GM21786 (cell line): ENCODE measurements around the gene TIMP2.
"Not testable (repeated sequence)": the region's sequence is repeated elsewhere in the genome, so short reads cannot be mapped to it uniquely, and the experiment has no call there.

Source experiments
- ATAC-seq: cut with Tn5 transposase; IDR thresholded peaks from one replicate; pipeline ENCODE4 v1.9.1; 2021; ENCODE audit not compliant: unreplicated experiment

TIMP2 gene

DNA sequence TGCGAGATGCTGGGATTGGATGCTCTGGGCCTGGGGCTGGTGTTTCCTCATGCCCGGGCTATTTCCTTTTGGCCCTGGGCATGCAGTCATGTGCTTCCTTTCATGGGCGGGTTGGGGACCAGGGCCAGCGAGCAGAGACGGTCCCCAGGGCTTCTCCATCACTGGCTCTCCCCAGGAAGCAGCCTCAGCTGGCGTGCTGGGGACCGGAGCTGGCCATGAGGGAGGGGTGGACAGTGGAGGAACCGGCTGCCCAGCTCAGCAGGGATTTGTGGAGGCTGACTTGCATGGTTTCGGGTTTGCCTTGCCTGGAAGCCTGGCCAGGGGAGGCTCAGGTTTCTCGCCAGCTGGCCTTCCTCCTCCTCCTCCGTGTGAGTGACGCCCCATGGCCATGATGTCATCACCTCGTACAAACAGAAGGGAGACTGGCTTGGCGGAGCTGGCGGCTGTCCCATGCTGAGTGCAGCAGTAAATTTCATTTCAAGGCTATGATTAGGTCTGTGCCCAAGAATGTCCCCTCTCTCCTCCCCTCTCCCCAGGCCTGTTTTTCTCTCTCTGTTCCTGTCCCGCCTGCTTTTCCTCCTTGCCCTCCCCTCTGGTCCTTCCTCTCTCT is 8.9 kb upstream of the TIMP2 start:
- ATAC-seq, result no peak

- ATAC-seq, result no peak
Measured at GRCh38 chr17:78933025-78933958, 8.1 kb upstream of the TIMP2 start.

DNA sequence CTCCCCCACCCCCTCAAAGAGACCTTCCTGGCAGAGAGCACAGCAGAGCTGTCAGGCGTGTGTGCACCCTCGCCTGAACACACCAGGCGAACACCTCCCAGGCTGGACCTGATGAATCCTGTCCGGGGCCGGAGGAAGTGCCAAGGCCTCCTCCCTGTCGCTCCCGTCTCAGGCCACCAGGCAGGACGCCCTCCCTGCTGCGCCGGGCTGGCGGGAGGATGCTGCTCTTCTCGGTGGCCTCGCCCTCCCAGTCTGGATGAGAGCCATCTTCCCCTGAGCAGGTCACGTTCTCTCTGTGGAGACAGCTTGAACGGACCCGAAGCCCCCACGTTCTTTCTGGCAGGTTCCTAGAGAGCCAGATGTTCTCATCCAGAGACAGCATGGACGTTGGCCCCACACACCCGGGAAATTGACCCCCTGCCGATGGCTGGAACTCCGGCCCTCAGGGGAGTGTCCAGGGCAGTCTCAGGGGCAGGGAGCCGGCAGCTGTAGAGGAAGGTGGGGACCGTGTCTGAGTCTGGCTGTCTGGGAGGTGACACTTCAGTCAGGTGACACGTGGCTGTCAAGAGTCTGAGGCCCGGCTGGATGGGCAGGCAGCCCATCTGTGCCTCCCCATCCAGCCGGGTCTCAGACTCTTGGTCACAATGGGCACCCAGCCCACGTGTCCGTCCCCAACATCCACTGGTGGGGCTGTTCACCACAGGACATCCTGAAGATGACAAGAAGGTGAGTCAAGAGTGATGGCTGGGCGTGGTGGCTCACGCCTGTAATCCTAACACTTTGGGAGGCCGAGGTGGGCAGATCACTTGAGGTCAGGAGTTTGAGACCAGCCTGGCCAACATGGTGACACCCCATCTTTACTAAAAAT is 5.0 kb upstream of the TIMP2 start:
- ATAC-seq, result no peak

DNA sequence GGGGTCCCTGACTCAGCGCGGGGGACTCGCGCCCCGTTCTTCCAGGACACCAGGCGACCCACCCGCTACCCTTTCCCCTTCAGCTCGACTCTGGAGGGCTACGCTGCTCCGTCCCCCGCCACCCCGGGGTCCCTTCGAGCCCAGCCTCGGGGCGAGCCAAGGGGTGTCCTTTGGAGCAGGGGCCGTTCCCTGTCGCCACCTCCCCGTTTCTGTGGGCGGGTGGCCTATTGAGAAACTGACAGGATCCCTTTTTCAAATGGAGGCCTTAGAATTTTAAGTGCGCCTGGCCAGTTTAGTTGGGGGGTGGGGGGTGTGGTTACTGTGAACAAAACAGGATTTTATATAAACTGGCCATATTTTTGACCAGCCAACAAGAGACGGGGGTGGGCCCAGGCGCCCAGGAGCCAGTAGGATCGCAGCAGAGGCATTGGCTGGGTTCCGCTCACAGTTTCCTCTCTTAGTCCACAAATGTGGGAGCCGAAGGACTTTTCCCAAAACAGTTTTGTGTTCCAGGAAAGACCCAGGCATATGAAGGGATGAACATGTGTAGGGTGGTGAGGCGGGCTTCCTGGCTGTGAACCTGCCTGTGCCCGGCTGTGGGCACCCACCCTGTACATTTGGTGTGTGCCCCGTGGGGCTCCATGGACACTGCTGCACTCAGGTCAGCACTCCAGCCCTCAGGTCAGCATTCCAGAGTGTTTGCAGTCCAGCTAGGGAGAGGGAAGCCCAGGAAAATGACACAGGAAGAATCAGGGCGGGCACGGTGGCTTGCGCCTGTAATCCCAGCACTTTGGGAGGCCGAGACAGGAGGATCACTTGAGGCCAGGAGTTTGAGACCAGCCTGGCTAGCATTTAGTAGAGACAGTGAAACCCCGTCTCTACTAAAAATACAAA is 722 bp upstream of the TIMP2 start:
- ATAC-seq, result no peak

DNA sequence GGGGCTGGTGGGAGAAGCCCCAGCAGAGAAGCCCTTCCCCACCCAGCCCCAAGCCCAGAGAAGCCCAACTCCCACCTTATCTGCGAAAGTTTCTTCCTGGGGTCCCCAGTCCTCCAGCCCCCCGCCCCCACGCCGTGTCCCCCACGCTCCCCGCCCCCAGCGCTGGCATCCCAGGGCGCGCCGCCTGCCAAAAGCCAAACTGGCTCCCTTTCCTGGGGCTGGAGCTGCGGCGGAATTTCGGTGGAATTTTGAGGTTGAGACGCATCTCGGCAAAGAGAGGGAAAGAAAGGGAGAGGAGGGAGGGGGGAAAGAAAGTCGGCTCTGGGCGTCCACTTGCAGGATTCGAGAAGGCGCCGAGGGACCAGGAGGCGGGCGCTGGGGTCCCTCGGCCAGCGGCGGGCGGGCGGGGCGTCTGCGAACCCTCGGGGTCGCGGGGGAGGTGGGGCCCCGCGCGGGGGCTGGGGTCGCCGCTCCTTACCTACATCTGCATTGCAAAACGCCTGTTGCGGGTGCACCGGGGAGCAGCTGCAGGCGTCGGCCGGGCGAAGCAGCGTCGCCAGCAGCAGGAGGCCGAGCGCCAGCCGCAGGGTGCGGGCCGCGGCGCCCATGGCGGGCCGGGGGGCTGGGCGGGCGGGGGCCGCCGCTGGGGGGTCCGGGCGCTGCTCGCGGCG is 571 bp downstream of the TIMP2 start:
- no peak for ATAC-seq

- ATAC-seq, result no peak
Measured at GRCh38 chr17:78923660-78924453, 1.3 kb downstream of the TIMP2 start.

DNA sequence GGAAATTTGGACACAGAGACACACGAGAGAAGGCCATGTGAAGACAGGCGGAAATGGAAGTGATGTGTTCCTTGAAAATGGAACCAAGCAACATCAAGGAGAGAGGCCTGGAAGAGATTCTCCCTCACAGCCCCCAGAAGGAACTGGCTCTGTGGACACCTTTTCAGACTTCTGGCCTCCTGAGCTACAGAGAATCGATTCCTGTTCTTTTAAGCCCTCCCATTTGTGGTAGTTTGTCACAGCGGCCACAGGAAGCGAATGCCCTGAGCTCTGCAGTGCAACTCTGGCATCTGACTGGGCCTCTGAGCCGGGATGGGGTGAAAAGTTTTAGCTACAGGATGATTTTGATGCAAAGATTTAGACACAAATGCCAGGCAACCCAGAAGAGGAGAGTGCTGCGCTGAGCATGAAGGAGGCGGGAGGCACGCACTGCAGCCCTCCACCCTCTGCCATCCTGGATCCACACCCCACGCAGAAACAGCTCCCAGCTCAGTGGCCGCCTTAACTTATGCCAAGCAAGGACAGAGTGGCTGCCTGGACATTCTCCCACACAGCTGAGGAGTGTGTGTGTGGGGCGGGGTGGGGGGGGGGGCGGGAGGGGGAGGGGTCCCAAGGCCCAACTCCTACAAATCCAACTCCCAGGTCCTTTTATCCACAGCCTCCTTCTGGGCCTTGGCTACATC is 2.2 kb downstream of the TIMP2 start:
- ATAC-seq, result no peak

- no peak for ATAC-seq
Measured at GRCh38 chr17:78921437-78921971, 3.7 kb downstream of the TIMP2 start.

DNA sequence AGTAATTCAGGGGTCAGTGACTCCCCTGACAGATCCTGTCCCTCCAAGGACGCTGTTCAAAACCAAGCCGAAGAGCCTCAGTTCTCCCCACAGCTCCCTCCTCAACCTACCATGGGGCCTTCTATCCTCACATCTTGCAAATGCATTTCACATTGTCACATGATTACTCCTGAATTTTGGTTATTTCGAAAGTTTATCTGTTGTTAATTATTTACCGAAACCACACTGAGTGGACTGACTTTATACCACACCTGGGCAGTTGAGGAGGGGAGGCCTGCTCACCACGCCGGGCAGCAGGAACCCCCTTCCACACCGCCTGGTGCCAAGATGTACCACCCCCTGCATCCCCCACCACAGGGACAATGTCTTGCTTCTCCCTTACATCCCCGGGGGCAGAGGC is 4.7 kb downstream of the TIMP2 start:
- ATAC-seq, result no peak

GRCh38 chr17:78919861-78920450 is 5.2 kb downstream of the TIMP2 start:
- ATAC-seq, result no peak

DNA sequence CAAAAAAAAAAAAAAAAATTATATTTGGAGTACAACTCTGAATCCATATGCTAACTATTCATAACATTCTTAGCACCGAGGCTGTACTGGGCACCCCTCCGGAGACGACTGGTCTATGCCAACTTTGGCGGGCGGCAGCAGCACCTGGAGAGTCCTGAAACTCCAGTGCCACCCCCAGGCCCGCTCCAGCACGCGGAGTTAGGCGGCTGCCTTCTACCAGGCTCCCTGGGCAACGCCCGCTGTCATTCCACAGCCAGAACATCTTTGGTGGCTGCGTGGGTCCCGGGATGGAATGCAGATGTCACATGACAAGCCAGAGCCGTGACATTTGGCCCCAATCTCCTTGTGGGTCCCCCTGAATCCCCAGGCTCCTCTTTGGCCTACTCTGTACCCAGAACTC is 6.2 kb downstream of the TIMP2 start:
- no peak for ATAC-seq

GRCh38 chr17:78917451-78918275 is 7.5 kb downstream of the TIMP2 start:
- no peak for ATAC-seq

DNA sequence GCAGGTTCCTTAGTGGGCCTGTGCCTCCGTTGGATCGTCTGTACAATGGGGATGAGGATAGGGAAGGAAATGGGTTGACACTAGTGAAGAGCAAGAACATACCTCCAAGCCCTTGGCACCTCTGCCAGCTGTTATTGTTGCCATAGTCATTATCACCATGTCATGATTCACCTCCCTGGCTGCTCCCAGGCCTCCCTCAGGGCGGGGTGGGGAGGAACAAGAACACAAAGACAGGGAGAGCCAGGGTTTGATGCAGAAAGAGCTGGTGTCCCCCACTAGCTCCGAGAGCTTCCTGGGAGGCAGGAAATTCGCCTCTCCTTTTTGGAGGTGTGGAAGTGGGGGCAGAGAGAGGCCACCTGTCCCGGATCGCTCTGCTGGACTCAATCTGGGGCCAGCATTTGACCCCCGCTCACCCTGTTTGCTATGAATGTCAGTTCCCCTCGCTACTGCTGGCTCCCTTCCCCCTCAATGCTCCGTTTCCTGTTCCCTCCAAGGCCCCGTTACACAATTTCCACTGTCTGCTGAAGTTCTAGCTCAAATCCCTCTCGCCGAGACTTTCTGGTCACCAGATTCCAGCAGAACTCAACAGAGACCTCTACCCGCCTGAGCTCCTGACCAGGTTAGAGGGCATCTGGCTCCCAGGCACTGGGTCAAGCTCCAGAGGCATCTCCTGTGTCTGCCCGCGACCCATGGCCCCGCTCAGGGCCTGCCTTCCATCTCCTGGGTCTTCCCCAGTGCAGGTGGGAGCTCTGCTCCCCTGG is 9.1 kb downstream of the TIMP2 start:
- no peak for ATAC-seq

GRCh38 chr17:78913115-78913514 is 12.1 kb downstream of the TIMP2 start:
- ATAC-seq, result no peak

DNA sequence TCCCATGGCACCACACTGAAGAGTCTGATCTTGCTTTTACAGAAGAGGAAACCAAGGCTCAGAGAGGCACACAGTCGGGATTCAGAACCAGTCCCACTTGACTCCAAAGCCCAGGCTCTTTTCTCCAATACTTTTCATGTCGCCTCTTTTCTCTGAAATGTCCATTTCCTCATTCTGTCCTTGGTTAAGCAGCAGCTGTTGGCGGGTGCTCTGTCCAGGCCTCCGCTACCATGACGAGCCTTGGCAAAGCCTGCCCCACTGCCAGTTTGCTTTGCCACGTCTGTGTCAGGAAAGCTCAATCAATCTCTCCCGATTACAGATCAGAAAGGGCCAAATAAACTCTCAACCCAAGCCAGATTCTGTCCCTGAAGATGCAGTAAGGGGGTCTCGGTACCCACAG is 13.1 kb downstream of the TIMP2 start:
- no peak for ATAC-seq

- not testable (repeated sequence) for ATAC-seq
Measured at GRCh38 chr17:78911543-78911942, 13.6 kb downstream of the TIMP2 start.
